Neural cell (in vitro differentiated cells): ENCODE measurements around the gene SMIM7. TPM values are rescaled to one million over a fixed set of nuclear protein-coding genes. Genes with fewer than 3 reads are reported as not detected.
A peak's percentile ranks its signal among the peaks of the same experiment; 100 is the strongest.

Source experiments
- H2AFZ ChIP-seq: fragments of 200-600, 300-800 bp; sonication (generic), shearing (Covaris generic); 2 replicates; pipeline ENCODE4 v1.6.0; 2014; ENCODE audit warnings: low read depth, mild to moderate bottlenecking, antibody characterized with exemption, low read length, moderate library complexity
- H3F3A ChIP-seq: fragments of 200-600 bp; shearing (Covaris generic); 2 replicates; pipeline ENCODE4 v1.6.1; 2016; ENCODE audit warnings: mild to moderate bottlenecking, moderate library complexity, mixed read lengths, antibody characterized with exemption, low read length; ENCODE audit not compliant: insufficient read depth, poor library complexity, severe bottlenecking
- H3K27ac ChIP-seq: fragments of 200-600, 300-800 bp; sonication (generic), shearing (Covaris generic); 2 replicates; pipeline ENCODE4 v1.5.1; 2014; ENCODE audit warnings: mild to moderate bottlenecking, low read length, moderate library complexity
- H3K27me3 ChIP-seq: fragments of 300-800, 200-600 bp; sonication (generic), shearing (Covaris generic); 2 replicates; pipeline ENCODE4 v1.6.0; 2014; ENCODE audit warnings: mild to moderate bottlenecking, low read depth, low read length, moderate library complexity; ENCODE audit not compliant: insufficient read depth
- H3K36me3 ChIP-seq: fragments of 300-800, 200-600 bp; sonication (generic), shearing (Covaris generic); 2 replicates; pipeline ENCODE4 v1.5.1; 2014; ENCODE audit warnings: mild to moderate bottlenecking, antibody characterized with exemption, low read length, moderate library complexity; ENCODE audit not compliant: insufficient read depth
- H3K4me2 ChIP-seq: fragments of 300-800, 200-600 bp; sonication (generic), shearing (Covaris generic); 2 replicates; pipeline ENCODE4 v1.6.0; 2014; ENCODE audit warnings: mild to moderate bottlenecking, low read length
- H3K4me3 ChIP-seq: fragments of 300-800, 200-600 bp; sonication (generic), shearing (Covaris generic); 2 replicates; pipeline ENCODE4 v1.5.1; 2014; ENCODE audit warnings: mild to moderate bottlenecking, low read length, moderate library complexity
- H3K79me2 ChIP-seq: fragments of 200-600 bp; shearing (Covaris generic); replicated peaks from 2 replicates; pipeline ENCODE4 v1.6.0; 2014; ENCODE audit warnings: mild to moderate bottlenecking, low read length, moderate library complexity; ENCODE audit not compliant: insufficient read depth
- H3K9ac ChIP-seq: fragments of 300-800, 200-600 bp; sonication (generic), shearing (Covaris generic); 2 replicates; pipeline ENCODE4 v1.6.1; 2016; ENCODE audit warnings: mild to moderate bottlenecking, low read length, mixed read lengths
- H3K9me2 ChIP-seq: fragments of 200-600 bp; shearing (Covaris generic); 2 replicates; pipeline ENCODE4 v1.6.1; 2016; ENCODE audit warnings: mild to moderate bottlenecking, low read length, mixed read lengths; ENCODE audit not compliant: insufficient read depth
- H3K9me3 ChIP-seq: fragments of 200-600, 300-800 bp; sonication (generic), shearing (Covaris generic); 2 replicates; pipeline ENCODE4 v1.6.1; 2016; ENCODE audit warnings: mild to moderate bottlenecking, mixed run types, low read length, moderate library complexity, mixed read lengths
- H4K20me1 ChIP-seq: fragments of 200-600 bp; shearing (Covaris generic); 2 replicates; pipeline ENCODE4 v1.6.1; 2016; ENCODE audit warnings: mild to moderate bottlenecking, mixed run types; ENCODE audit not compliant: insufficient read depth
- EZH2 ChIP-seq: fragments of 200-600, 300-800 bp; shearing (Covaris generic), sonication (generic); IDR thresholded peaks from 2 replicates; pipeline ENCODE4 v1.6.1; 2014; ENCODE audit warnings: antibody characterized with exemption, low read length, borderline replicate concordance, mild to moderate bottlenecking; ENCODE audit not compliant: insufficient read depth, poor library complexity, severe bottlenecking
- POLR2AphosphoS5 ChIP-seq: IDR thresholded peaks from 2 replicates; pipeline ENCODE4 v1.6.1; 2012
- RAD21 ChIP-seq: fragments of 450-650 bp; conservative IDR thresholded peaks from 2 replicates; pipeline ENCODE4 v1.6.1; 2014; ENCODE audit warnings: antibody characterized with exemption, mild to moderate bottlenecking, moderate library complexity
- SMC3 ChIP-seq: fragments of 450-650 bp; conservative IDR thresholded peaks from 2 replicates; pipeline ENCODE4 v1.6.1; 2014; ENCODE audit warnings: antibody characterized with exemption, mild to moderate bottlenecking, moderate library complexity; ENCODE audit not compliant: poor library complexity
- TAF1 ChIP-seq: IDR thresholded peaks from 2 replicates; pipeline ENCODE4 v1.6.1; 2012; ENCODE audit warnings: low read depth
- polyA plus RNA-seq: library from polyadenylated mRNA; depleted of rRNA; stranded (reverse); fragments of >200 nt; gene quantifications from 2 replicates; pipeline ENCODE4 v1.2.3, GENCODE V29; 2014
- TF ChIP-seq, protein P1 (sequence below): fragments of 450-650 bp; IDR thresholded peaks from 2 replicates; pipeline ENCODE4 v1.5.1; 2014; ENCODE audit warnings: antibody characterized with exemption, mild to moderate bottlenecking, moderate library complexity; ENCODE audit not compliant: poor library complexity, severe bottlenecking
- TF ChIP-seq, protein P2 (sequence below): IDR thresholded peaks from 2 replicates; pipeline ENCODE4 v1.6.1; 2012; ENCODE audit warnings: borderline replicate concordance

The SMIM7 gene
- polyA plus RNA-seq, 1 donor from 2014 or later, result 153 TPM

DNA sequence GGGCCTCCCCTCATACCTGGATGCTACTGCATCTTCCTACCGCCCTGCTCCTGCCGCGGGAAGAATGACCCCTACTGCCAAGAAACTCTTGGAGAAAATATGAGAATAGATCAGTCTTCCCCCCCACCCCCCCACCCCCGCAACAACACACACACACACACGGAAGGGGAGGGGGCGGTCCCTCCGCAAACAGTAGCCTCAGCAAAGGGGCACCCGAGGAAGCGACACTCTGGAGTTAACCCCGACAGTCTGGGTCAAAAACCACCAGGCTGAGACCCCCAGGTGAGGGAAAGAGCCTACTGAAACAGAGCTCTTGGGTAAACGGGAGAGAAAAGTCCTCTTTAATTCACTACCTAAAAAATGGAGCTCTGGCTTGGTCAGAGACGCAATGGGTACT lies 33.1 kb downstream of the SMIM7 start:
- H4K20me1 ChIP-seq, result peaks cover 5% of the 10 kb centered on the region
- no peak overlapping the region for H3K27ac ChIP-seq

DNA sequence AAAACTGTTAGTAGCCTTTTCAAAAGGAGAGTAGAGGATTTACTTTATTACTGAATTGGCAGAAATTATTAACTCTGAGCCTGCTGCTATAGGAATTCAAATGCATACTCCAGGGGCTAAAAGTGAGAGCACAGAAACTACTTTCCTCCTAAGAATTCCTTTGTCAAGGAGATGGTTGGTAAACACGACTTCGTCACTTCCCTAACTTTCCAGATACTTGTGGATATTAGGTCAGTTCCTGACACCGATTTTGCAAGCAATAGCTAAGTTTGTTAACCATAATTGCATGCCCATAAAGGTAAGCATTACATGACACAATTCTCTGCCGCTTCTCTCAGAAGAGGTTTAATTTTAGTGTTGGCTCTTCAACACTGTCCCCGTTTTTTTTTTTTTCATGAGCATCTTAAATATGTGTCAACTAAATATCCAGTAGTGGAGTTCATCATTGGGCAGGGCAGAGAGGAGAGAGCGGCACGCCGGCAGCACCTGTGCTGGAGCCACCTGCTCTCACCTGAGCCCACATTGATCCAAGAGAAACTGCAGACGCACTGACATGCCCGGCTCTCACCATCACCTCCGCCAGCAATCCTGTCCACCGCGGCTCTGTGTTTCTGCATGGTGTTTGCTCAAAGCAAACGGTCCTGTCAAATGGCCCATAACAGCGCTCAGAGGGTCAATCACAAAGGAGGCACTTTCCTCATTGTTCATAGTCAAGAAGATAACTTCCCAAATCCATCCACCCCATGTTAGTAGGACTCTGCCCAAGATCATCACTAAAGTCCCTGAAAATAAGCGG lies 34.6 kb downstream of the SMIM7 start:
- H3K79me2 ChIP-seq, result peaks cover 59% of the 10 kb centered on the region
- H3K9ac ChIP-seq, result no peak overlapping the region

More for the DNA sequence above, 33.1 kb downstream of the SMIM7 start:
- Histone ChIP-seq H2AFZ (no peak overlapping the region), H3F3A (no peaks in the 10 kb centered on the region), H3K79me2 (peaks cover 50% of the 10 kb centered on the region), H3K9ac (peak overlapping the region; percentile 82), H3K4me3 (peak overlapping the region; percentile 99), H3K9me2 (no peaks in the 10 kb centered on the region), H3K4me2 (peak overlapping the region; percentile 73), H3K27me3 (no peaks in the 10 kb centered on the region), H3K36me3 (no peaks in the 10 kb centered on the region), H3K9me3 (no peaks in the 10 kb centered on the region)
- TF ChIP-seq, protein P1, sequence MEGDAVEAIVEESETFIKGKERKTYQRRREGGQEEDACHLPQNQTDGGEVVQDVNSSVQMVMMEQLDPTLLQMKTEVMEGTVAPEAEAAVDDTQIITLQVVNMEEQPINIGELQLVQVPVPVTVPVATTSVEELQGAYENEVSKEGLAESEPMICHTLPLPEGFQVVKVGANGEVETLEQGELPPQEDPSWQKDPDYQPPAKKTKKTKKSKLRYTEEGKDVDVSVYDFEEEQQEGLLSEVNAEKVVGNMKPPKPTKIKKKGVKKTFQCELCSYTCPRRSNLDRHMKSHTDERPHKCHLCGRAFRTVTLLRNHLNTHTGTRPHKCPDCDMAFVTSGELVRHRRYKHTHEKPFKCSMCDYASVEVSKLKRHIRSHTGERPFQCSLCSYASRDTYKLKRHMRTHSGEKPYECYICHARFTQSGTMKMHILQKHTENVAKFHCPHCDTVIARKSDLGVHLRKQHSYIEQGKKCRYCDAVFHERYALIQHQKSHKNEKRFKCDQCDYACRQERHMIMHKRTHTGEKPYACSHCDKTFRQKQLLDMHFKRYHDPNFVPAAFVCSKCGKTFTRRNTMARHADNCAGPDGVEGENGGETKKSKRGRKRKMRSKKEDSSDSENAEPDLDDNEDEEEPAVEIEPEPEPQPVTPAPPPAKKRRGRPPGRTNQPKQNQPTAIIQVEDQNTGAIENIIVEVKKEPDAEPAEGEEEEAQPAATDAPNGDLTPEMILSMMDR, result no peak
- no peak for TF ChIP-seq SMC3

More for the DNA sequence above, 34.6 kb downstream of the SMIM7 start:
- Histone ChIP-seq H3F3A (no peaks in the 10 kb centered on the region), H3K36me3 (no peaks in the 10 kb centered on the region), H3K9me2 (no peaks in the 10 kb centered on the region), H3K4me3 (peak overlapping the region; percentile 99), H3K27me3 (no peaks in the 10 kb centered on the region), H4K20me1 (peaks cover 5% of the 10 kb centered on the region), H2AFZ (no peak overlapping the region), H3K9me3 (no peaks in the 10 kb centered on the region), H3K27ac (no peak overlapping the region), H3K4me2 (no peak overlapping the region)
- no peak for TF ChIP-seq POLR2AphosphoS5
- TF ChIP-seq TAF1, result no peak
- no peak for TF ChIP-seq EZH2
- TF ChIP-seq RAD21, result no peak
- TF ChIP-seq, protein P2, sequence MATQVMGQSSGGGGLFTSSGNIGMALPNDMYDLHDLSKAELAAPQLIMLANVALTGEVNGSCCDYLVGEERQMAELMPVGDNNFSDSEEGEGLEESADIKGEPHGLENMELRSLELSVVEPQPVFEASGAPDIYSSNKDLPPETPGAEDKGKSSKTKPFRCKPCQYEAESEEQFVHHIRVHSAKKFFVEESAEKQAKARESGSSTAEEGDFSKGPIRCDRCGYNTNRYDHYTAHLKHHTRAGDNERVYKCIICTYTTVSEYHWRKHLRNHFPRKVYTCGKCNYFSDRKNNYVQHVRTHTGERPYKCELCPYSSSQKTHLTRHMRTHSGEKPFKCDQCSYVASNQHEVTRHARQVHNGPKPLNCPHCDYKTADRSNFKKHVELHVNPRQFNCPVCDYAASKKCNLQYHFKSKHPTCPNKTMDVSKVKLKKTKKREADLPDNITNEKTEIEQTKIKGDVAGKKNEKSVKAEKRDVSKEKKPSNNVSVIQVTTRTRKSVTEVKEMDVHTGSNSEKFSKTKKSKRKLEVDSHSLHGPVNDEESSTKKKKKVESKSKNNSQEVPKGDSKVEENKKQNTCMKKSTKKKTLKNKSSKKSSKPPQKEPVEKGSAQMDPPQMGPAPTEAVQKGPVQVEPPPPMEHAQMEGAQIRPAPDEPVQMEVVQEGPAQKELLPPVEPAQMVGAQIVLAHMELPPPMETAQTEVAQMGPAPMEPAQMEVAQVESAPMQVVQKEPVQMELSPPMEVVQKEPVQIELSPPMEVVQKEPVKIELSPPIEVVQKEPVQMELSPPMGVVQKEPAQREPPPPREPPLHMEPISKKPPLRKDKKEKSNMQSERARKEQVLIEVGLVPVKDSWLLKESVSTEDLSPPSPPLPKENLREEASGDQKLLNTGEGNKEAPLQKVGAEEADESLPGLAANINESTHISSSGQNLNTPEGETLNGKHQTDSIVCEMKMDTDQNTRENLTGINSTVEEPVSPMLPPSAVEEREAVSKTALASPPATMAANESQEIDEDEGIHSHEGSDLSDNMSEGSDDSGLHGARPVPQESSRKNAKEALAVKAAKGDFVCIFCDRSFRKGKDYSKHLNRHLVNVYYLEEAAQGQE, result no peak
- TF ChIP-seq, protein P1, result no peak
- TF ChIP-seq SMC3, result no peak
